ENCODE results near the gene UPF1.
"Not testable (repeated sequence)": the region's sequence is repeated elsewhere in the genome, so short reads cannot be mapped to it uniquely, and the experiment has no call there.

DNA sequence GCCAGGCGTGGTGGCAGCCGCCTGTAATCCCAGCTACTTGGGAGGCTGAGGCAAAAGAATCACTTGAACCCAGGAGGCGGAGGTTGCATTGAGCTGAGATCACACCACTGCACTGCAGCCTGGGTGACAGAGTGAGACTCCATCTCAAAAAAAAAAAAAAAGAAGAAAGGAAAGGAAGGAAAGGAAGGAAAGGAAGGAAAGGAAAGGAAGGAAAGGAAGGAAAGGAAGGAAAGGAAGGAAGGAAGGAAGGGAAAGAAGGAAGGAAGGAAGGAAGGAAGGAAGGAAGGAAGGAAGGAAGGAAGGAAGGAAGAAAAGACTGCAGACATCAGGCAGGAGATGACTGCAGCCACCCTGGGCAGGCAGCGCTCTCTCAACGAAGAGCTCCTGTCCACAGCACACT, 70.8 kb downstream of the UPF1 start:
- TF ChIP-seq, protein P1, sequence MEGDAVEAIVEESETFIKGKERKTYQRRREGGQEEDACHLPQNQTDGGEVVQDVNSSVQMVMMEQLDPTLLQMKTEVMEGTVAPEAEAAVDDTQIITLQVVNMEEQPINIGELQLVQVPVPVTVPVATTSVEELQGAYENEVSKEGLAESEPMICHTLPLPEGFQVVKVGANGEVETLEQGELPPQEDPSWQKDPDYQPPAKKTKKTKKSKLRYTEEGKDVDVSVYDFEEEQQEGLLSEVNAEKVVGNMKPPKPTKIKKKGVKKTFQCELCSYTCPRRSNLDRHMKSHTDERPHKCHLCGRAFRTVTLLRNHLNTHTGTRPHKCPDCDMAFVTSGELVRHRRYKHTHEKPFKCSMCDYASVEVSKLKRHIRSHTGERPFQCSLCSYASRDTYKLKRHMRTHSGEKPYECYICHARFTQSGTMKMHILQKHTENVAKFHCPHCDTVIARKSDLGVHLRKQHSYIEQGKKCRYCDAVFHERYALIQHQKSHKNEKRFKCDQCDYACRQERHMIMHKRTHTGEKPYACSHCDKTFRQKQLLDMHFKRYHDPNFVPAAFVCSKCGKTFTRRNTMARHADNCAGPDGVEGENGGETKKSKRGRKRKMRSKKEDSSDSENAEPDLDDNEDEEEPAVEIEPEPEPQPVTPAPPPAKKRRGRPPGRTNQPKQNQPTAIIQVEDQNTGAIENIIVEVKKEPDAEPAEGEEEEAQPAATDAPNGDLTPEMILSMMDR (conservative IDR thresholded peaks at IDR 0.05): not testable (repeated sequence)
- not testable (repeated sequence) for TF ChIP-seq EZH2 (IDR thresholded peaks at IDR 0.05; ENCODE audit: low read depth)
